Caco-2 (cell line): ENCODE results near the gene CENPP. TPM values are rescaled to one million over a fixed set of nuclear protein-coding genes. Genes with fewer than 3 reads are reported as not detected.

Source experiments
- BruUV-seq: library from RNA; stranded (reverse); fragments of 400-500 nt; replicated peaks from 2 replicates; lab custom pipeline; 2021; lab: Mats Ljungman, UMichigan
- CTCF ChIA-PET: fragments of 300-600 bp; sonication (Branson Sonifier 250); formaldehyde crosslinking; loops from one replicate; lab custom pipeline; 2022; ENCODE audit warnings: antibody characterized with exemption; lab: Charles Lee
- POLR2A ChIA-PET: fragments of 300-600 bp; sonication (Branson Sonifier 250); formaldehyde crosslinking; loops from one replicate; lab custom pipeline; 2022; ENCODE audit warnings: antibody characterized with exemption; lab: Charles Lee
- DNase-seq, 2 experiments: peaks; one replicate each; pipeline versions ENCODE4 v3.0.0 to v3.0.0-alpha.2; 2020 to 2022
- H3K27me3 ChIP-seq: replicated peaks from 2 replicates; pipeline ENCODE4 v1.6.0; 2011; ENCODE audit warnings: low read length; ENCODE audit not compliant: control insufficient read depth, insufficient read depth
- H3K36me3 ChIP-seq: 2 replicates; pipeline ENCODE4 v1.5.1; 2011; ENCODE audit warnings: low read length; ENCODE audit not compliant: control insufficient read depth, insufficient read depth
- H3K4me1 ChIP-seq: fragments of 250-450 bp; sonication (Bioruptor Pico); 2 replicates; pipeline ENCODE4 v1.5.1; 2020; ENCODE audit warnings: mild to moderate bottlenecking
- H3K4me3 ChIP-seq: 2 replicates; pipeline ENCODE4 v1.5.1; 2011; ENCODE audit warnings: low read depth, mild to moderate bottlenecking, control low read depth, low read length
- H3K9me3 ChIP-seq: fragments of 250-450 bp; sonication (Bioruptor Pico); 2 replicates; pipeline ENCODE4 v1.5.1; 2020; ENCODE audit warnings: mild to moderate bottlenecking, moderate library complexity
- H3K27ac Mint-ChIP-seq: one replicate; pipeline ENCODE4 v1.8.0; 2022; ENCODE audit warnings: mixed read lengths; ENCODE audit not compliant: unreplicated experiment
- H3K27me3 Mint-ChIP-seq: one replicate; pipeline ENCODE4 v1.8.0; 2022; ENCODE audit warnings: mixed read lengths; ENCODE audit not compliant: insufficient read depth, unreplicated experiment
- H3K36me3 Mint-ChIP-seq: one replicate; pipeline ENCODE4 v1.8.0; 2022; ENCODE audit warnings: mild to moderate bottlenecking, mixed read lengths; ENCODE audit not compliant: insufficient read depth, unreplicated experiment
- H3K4me1 Mint-ChIP-seq: one replicate; pipeline ENCODE4 v1.8.0; 2022; ENCODE audit warnings: low read depth, mixed read lengths; ENCODE audit not compliant: unreplicated experiment
- H3K4me3 Mint-ChIP-seq: one replicate; pipeline ENCODE4 v1.8.0; 2022; ENCODE audit warnings: mild to moderate bottlenecking, moderate library complexity, mixed read lengths; ENCODE audit not compliant: unreplicated experiment
- H3K9me3 Mint-ChIP-seq: one replicate; pipeline ENCODE4 v1.8.0; 2022; ENCODE audit warnings: mixed read lengths; ENCODE audit not compliant: unreplicated experiment
- intact Hi-C: fragments of 100-400 bp; cut with micrococcal nuclease; formaldehyde crosslinking; loops from one replicate; pipeline ENCODE4 v1.10.0; 2022; ENCODE audit not compliant: unreplicated experiment
- total RNA-seq: library from RNA; stranded (reverse); gene quantifications from 2 replicates; pipeline ENCODE4 v1.2.3, GENCODE V29; 2022
- TF ChIP-seq, protein P1 (sequence below), 2 experiments: fragments of 200-600 bp in 1 of 2; IDR thresholded peaks; 1 replicate in 1 of 2; 2 replicates in 1 of 2; pipeline versions ENCODE4 v1.5.1 to v1.8.0; 2011 to 2022; ENCODE audit warnings: antibody characterized with exemption in 1 of 2, control low read depth in 1 of 2, inconsistent platforms in 1 of 2, low read depth in 1 of 2, low read length in 1 of 2, mild to moderate bottlenecking in 1 of 2, moderate library complexity in 1 of 2; ENCODE audit not compliant: insufficient read depth in 1 of 2, severe bottlenecking in 1 of 2, unreplicated experiment in 1 of 2

The CENPP gene
- total RNA-seq, 1 experiment from 2014 or later: 7.6 TPM

DNA sequence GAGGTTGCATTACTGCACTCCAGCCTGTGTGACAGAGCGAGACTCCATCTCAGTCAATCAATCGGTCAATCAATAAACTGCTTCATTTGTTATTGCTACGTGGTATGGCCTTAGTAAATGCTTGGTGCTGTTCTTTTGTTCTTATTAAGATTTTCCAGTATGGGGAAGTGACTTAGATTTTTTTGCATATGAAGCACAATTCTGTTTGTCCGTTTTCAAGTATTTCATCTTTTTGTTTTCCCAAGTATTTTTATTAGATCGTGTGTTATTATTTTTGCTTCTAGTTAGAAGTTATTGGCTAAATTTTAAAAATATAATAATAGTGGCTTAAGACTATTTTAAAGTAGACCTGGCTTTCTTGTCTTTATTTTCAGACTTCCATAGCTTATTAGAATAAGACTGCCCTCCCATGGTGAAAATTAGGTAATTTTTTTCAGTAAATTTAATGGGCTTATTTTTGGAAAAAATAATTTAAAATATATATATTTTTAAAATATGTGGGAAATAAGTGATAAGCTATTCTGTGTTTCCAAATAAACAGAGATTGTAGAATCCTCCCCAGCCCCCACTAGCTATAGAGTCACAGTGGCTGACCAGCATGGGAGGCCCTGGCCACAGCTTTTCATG, 113.3 kb downstream of the CENPP start:
- no peak overlapping the region for H3K27ac Mint-ChIP-seq
- H3K36me3 ChIP-seq: no peaks in the 10 kb centered on the region
- no peaks in the 10 kb centered on the region for H3K4me1 Mint-ChIP-seq
- H3K4me3 ChIP-seq: no peak overlapping the region
- ChIA-PET CTCF (interaction anchor here (1.3 kb wide), 1 partner anchor 111 kb away, joined by 5 read pairs; no protein-coding TSS in a partner anchor), POLR2A (no interaction called here)
- no peaks in the 10 kb centered on the region for H3K36me3 Mint-ChIP-seq
- no peaks in the 10 kb centered on the region for H3K9me3 Mint-ChIP-seq
- DNase-seq: no peak
- no peaks in the 10 kb centered on the region; the same call in 1 of the 2 replicates for H3K4me1 ChIP-seq
- TF ChIP-seq, protein P1, sequence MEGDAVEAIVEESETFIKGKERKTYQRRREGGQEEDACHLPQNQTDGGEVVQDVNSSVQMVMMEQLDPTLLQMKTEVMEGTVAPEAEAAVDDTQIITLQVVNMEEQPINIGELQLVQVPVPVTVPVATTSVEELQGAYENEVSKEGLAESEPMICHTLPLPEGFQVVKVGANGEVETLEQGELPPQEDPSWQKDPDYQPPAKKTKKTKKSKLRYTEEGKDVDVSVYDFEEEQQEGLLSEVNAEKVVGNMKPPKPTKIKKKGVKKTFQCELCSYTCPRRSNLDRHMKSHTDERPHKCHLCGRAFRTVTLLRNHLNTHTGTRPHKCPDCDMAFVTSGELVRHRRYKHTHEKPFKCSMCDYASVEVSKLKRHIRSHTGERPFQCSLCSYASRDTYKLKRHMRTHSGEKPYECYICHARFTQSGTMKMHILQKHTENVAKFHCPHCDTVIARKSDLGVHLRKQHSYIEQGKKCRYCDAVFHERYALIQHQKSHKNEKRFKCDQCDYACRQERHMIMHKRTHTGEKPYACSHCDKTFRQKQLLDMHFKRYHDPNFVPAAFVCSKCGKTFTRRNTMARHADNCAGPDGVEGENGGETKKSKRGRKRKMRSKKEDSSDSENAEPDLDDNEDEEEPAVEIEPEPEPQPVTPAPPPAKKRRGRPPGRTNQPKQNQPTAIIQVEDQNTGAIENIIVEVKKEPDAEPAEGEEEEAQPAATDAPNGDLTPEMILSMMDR (IDR thresholded peaks at IDR 0.05; ENCODE audit: insufficient read depth in 1 of 2, low read depth in 1 of 2, low read length in 1 of 2, severe bottlenecking in 1 of 2, unreplicated experiment in 1 of 2): peak; percentile 9 to 23
- no peak overlapping the region for H3K4me3 Mint-ChIP-seq
- H3K27me3 ChIP-seq: no peaks in the 10 kb centered on the region
- no peaks in the 10 kb centered on the region for H3K9me3 ChIP-seq
- intact Hi-C loops: no loop called here
- no TSS peak for BruUV-seq
- H3K27me3 Mint-ChIP-seq: no peaks in the 10 kb centered on the region

DNA sequence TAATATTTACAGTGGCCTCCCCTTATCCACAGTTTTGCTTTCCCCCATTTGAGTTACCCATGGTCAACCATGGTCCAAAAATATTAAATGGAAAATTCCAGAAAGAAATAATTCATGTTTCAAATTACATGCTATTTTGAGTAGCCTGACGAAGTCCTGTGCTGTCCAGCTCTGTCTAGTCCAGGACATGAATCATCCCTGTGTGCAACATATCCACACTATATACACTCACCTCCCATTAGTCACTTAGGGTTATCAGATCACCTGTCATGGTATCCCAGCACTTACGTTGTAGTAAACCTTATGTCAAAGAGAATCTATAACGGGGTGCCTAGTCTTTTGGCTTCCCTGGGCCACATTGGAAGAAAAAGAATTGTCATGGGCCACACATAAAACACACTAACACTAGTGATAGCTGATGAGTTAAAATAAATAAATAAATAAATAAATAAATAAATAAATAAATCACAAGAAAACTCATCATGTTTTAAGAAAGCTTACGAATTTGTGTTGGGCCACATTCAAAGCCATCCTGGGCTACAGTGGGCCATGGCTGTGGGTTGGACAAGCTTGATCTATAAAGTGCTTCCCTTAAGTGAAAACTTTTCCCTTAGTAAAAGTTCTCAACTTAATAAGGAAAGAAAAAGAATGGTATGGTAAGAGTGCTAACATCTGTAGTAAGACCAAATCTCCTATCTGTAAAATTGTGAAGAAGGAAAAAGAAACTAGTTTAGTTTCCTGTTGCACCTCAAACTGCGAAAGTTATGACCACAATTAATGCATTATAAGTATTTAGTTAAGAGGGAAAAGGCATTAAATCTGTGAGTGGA, 114.4 kb downstream of the CENPP start:
- no peaks in the 10 kb centered on the region for H3K27me3 Mint-ChIP-seq
- H3K4me1 Mint-ChIP-seq: no peaks in the 10 kb centered on the region
- H3K4me3 Mint-ChIP-seq: no peak overlapping the region
- no TSS peak for BruUV-seq
- TF ChIP-seq, protein P1 (IDR thresholded peaks at IDR 0.05; ENCODE audit: insufficient read depth in 1 of 2, low read depth in 1 of 2, low read length in 1 of 2, severe bottlenecking in 1 of 2, unreplicated experiment in 1 of 2): no peak
- no peak overlapping the region for H3K27ac Mint-ChIP-seq
- H3K4me3 ChIP-seq: no peak overlapping the region
- no peaks in the 10 kb centered on the region for H3K36me3 Mint-ChIP-seq
- H3K36me3 ChIP-seq: no peaks in the 10 kb centered on the region
- no peaks in the 10 kb centered on the region; the same call in 1 of the 2 replicates for H3K4me1 ChIP-seq
- H3K9me3 Mint-ChIP-seq: no peaks in the 10 kb centered on the region
- ChIA-PET POLR2A (no interaction called here), CTCF (interaction anchor here (1.3 kb wide), 1 partner anchor 112 kb away, joined by 5 read pairs; no protein-coding TSS in a partner anchor)
- H3K9me3 ChIP-seq: no peaks in the 10 kb centered on the region
- intact Hi-C loops: no loop called here
- DNase-seq: no peak
- no peaks in the 10 kb centered on the region for H3K27me3 ChIP-seq

DNA sequence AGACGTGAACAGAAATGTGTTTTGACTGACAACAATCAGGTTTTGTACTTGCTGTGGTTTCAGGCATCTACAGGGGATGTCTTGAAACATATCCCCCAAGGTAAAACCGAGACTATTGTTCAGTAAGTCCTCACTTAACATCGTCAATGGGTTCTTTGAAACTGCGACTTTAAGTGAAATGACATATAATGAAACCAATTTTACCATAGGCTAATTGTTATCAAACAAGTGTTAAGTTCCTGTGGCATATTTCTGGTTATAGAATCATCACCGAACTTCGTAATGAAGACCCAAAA, 114.9 kb downstream of the CENPP start:
- no peak for DNase-seq
- Histone ChIP-seq H3K27me3 (no peaks in the 10 kb centered on the region), H3K4me1 (no peaks in the 10 kb centered on the region; the same call in 1 of the 2 replicates), H3K36me3 (no peaks in the 10 kb centered on the region), H3K9me3 (no peaks in the 10 kb centered on the region), H3K4me3 (no peak overlapping the region)
- TF ChIP-seq, protein P1 (IDR thresholded peaks at IDR 0.05; ENCODE audit: insufficient read depth in 1 of 2, low read depth in 1 of 2, low read length in 1 of 2, severe bottlenecking in 1 of 2, unreplicated experiment in 1 of 2): no peak
- no peaks in the 10 kb centered on the region for H3K36me3 Mint-ChIP-seq
- intact Hi-C loops: no loop called here
- ChIA-PET POLR2A (no interaction called here), CTCF (no interaction called here)
- H3K27ac Mint-ChIP-seq: no peak overlapping the region
- H3K9me3 Mint-ChIP-seq: no peaks in the 10 kb centered on the region
- H3K4me1 Mint-ChIP-seq: no peaks in the 10 kb centered on the region
- BruUV-seq: no TSS peak
- H3K4me3 Mint-ChIP-seq: no peak overlapping the region
- H3K27me3 Mint-ChIP-seq: no peaks in the 10 kb centered on the region
